Endothelial cell of umbilical vein (primary cell): ENCODE measurements around the gene ASL. TPM values are rescaled to one million over a fixed set of nuclear protein-coding genes. Genes with fewer than 3 reads are reported as not detected.

Experiments used
- BruUV-seq: library from RNA; stranded (reverse); fragments of 400-500 nt; replicated peaks from 2 replicates; lab custom pipeline; 2021; lab: Mats Ljungman, UMichigan
- CTCF ChIA-PET: fragments of 300-600, 350-600 bp; sonication (Branson Sonifier 250); formaldehyde crosslinking; loops from one replicate; lab custom pipeline; 2021; ENCODE audit warnings: antibody characterized with exemption, inconsistent platforms; lab: Charles Lee
- POLR2A ChIA-PET: fragments of 300-600, 350-600 bp; sonication (Branson Sonifier 250); formaldehyde crosslinking; loops from one replicate; lab custom pipeline; 2021; ENCODE audit warnings: antibody characterized with exemption, inconsistent platforms; lab: Charles Lee
- DNase-seq: peaks from one replicate; pipeline ENCODE4 v3.0.0-alpha.2; 2011; ENCODE audit warnings: low read depth, low spot score
- FAIRE-seq: peaks from 2 replicates; lab custom pipeline; 2011; peaks lifted over from hg19 to GRCh38; lab: Jason Lieb, UNC
- H2AFZ ChIP-seq: 2 replicates; pipeline ENCODE4 v1.6.0; 2012; ENCODE audit warnings: low read depth, low read length, control low read depth, inconsistent platforms
- H3K27ac ChIP-seq: 2 replicates; pipeline ENCODE4 v1.5.1; 2011; ENCODE audit warnings: low read depth, mild to moderate bottlenecking, control low read depth, low read length, moderate library complexity; ENCODE audit not compliant: insufficient read depth
- H3K27me3 ChIP-seq, 2 experiments: 2 replicates each; pipeline versions ENCODE4 v1.6.0 to v1.6.1; 2011; ENCODE audit warnings: low read length in 2 of 2, mixed read lengths in 1 of 2; ENCODE audit not compliant: control insufficient read depth in 2 of 2, insufficient read depth in 2 of 2
- H3K36me3 ChIP-seq, 2 experiments: 2 replicates in 1 of 2; 3 replicates in 1 of 2; pipeline ENCODE4 v1.5.1; 2011; ENCODE audit warnings: low read length in 2 of 2, mild to moderate bottlenecking in 1 of 2, moderate library complexity in 1 of 2; ENCODE audit not compliant: control insufficient read depth in 2 of 2, insufficient read depth in 2 of 2; ENCODE audit errors: extremely low read depth in 1 of 2
- H3K4me1 ChIP-seq: 3 replicates; pipeline ENCODE4 v1.5.1; 2011; ENCODE audit warnings: mild to moderate bottlenecking, low read length; ENCODE audit not compliant: control insufficient read depth, insufficient read depth; ENCODE audit errors: extremely low read depth
- H3K4me2 ChIP-seq: 2 replicates; pipeline ENCODE4 v1.6.1; 2011; ENCODE audit warnings: low read length, control low read depth, mixed read lengths; ENCODE audit not compliant: insufficient read depth
- H3K4me3 ChIP-seq, 3 experiments: fragments of 200-600 bp in 1 of 3; sonication (generic), shearing (Covaris generic) in 1 of 3; replicated peaks in 1 of 3; 2 replicates each; pipeline ENCODE4 v1.5.1; 2011 to 2016; ENCODE audit warnings: control low read depth in 3 of 3, low read length in 3 of 3, mild to moderate bottlenecking in 2 of 3, inconsistent platforms in 1 of 3, low read depth in 1 of 3, moderate library complexity in 1 of 3; ENCODE audit not compliant: insufficient read depth in 1 of 3
- H3K79me2 ChIP-seq: 2 replicates; pipeline ENCODE4 v1.6.0; 2012; ENCODE audit warnings: low read length, inconsistent platforms; ENCODE audit not compliant: control insufficient read depth, insufficient read depth
- H3K9ac ChIP-seq: replicated peaks from 2 replicates; pipeline ENCODE3; 2011; ENCODE audit warnings: low read length, control low read depth; ENCODE audit not compliant: insufficient read depth; ENCODE audit errors: extremely low read depth
- H3K9me1 ChIP-seq: replicated peaks from 3 replicates; pipeline ENCODE4 v1.6.0; 2011; ENCODE audit warnings: mild to moderate bottlenecking, low read length; ENCODE audit not compliant: control insufficient read depth, insufficient read depth; ENCODE audit errors: extremely low read depth
- H3K9me3 ChIP-seq: replicated peaks from 2 replicates; pipeline ENCODE4 v1.5.1; 2012; ENCODE audit warnings: low read length, inconsistent platforms; ENCODE audit not compliant: control insufficient read depth, insufficient read depth
- H4K20me1 ChIP-seq: replicated peaks from 2 replicates; pipeline ENCODE3; 2011; ENCODE audit warnings: mild to moderate bottlenecking, low read length; ENCODE audit not compliant: control insufficient read depth, insufficient read depth; ENCODE audit errors: extremely low read depth
- EZH2 ChIP-seq: IDR thresholded peaks from 2 replicates; pipeline ENCODE4 v1.6.1; 2012; ENCODE audit warnings: borderline replicate concordance, low read depth, mild to moderate bottlenecking, moderate library complexity, low read length, inconsistent platforms; ENCODE audit not compliant: severe bottlenecking
- FOS ChIP-seq: IDR thresholded peaks from 2 replicates; pipeline ENCODE4 v1.6.1; 2011; ENCODE audit warnings: mild to moderate bottlenecking, low read length, moderate library complexity, borderline replicate concordance; ENCODE audit not compliant: insufficient read depth
- GATA2 ChIP-seq: IDR thresholded peaks from 2 replicates; pipeline ENCODE4 v1.7.0; 2011; ENCODE audit warnings: low read depth, mild to moderate bottlenecking, moderate library complexity, mixed read lengths, low read length; ENCODE audit not compliant: insufficient read length, insufficient read depth
- JUN ChIP-seq: IDR thresholded peaks from 2 replicates; pipeline ENCODE4 v1.6.1; 2011; ENCODE audit warnings: borderline replicate concordance, low read depth; ENCODE audit not compliant: insufficient read length, insufficient read depth
- POLR2A ChIP-seq: IDR thresholded peaks from 2 replicates; pipeline ENCODE4 v1.6.1; 2012; ENCODE audit warnings: low read depth, mild to moderate bottlenecking, control low read depth, low read length
- POLR2AphosphoS5 ChIP-seq: IDR thresholded peaks from 2 replicates; pipeline ENCODE4 v1.6.1; 2012; ENCODE audit warnings: low read depth, mild to moderate bottlenecking, control low read depth, low read length, moderate library complexity; ENCODE audit not compliant: insufficient read depth
- dilution Hi-C: fragments of 300-500 bp; cut with MboI; formaldehyde crosslinking; loops from one replicate; pipeline ENCODE4 v1.15.0; 2019; ENCODE audit warnings: low sequenced_read_pairs; ENCODE audit not compliant: extremely low pct_ligation_motif_present
- intact Hi-C: fragments of 100-400 bp; cut with micrococcal nuclease; formaldehyde crosslinking; loops from one replicate; pipeline ENCODE4 v1.10.0; 2022
- polyA plus RNA-seq, 4 experiments: library from polyadenylated mRNA; depleted of rRNA in 3 of 4; stranded (reverse) in 3 of 4; unstranded in 1 of 4; fragments of >200 nt; gene quantifications; 2 replicates each; pipeline versions ENCODE4 v1.2.1 to v1.2.3, GENCODE V29; 2011 to 2012; ENCODE audit warnings: missing spikeins in 1 of 4
- total RNA-seq: library from RNA; stranded (reverse); gene quantifications from 2 replicates; pipeline ENCODE4 v1.2.3, GENCODE V29; 2021
- TF ChIP-seq, protein P1 (sequence below): IDR thresholded peaks from 2 replicates; pipeline ENCODE4 v1.6.1; 2011; ENCODE audit not compliant: insufficient read depth, insufficient read length
- TF ChIP-seq, protein P2 (sequence below), 2 donors: IDR thresholded peaks; 1 replicate in 1 of 2; 2 replicates in 1 of 2; pipeline ENCODE4 v1.5.1; 2011; ENCODE audit warnings: low read length in 2 of 2, mild to moderate bottlenecking in 2 of 2, moderate library complexity in 2 of 2, control low read depth in 1 of 2, inconsistent platforms in 1 of 2, low read depth in 1 of 2; ENCODE audit not compliant: insufficient read depth in 1 of 2; ENCODE audit errors: extremely low read depth in 1 of 2

Gene ASL
- total and polyA plus RNA-seq, 2 donors (not counting 3 experiments of a cell fraction or from before 2014, with no cell fraction given) = 50.5 to 57.8 TPM

DNA sequence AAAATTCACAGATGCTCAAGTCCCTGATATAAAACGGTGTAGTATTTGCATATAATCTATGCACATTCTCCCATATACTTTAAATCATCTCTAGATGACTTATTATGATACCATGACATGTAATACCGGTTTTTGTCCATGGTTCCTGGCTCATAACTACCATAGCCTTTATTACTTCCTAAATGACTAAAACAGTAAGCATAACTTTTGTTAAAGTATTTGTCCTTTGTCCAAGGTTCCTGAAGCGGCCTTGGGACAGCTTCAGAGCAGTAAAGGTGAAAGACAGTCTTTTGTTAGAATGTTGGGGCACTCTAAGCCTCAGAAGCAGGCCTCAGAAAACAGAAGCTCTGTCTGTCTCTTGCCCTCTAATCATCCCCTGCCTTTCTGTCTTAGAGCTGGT, 43.0 kb downstream of the ASL start:
- H3K9ac ChIP-seq = no peak overlapping the region
- dilution Hi-C loops = no loop called here
- no peak overlapping the region for H3K4me2 ChIP-seq
- POLR2A ChIA-PET = no interaction called here
- peaks cover 0 to 3% of the 10 kb centered on the region in 2 experiments for H3K36me3 ChIP-seq
- H4K20me1 ChIP-seq = no peaks in the 10 kb centered on the region
- intact Hi-C loops = loop anchor here (10.0 kb wide), 1 partner anchor 376 kb away; no protein-coding TSS in a partner anchor
- DNase-seq (no peak), FAIRE-seq (peak; percentile 12)
- H3K79me2 ChIP-seq = peaks cover 78% of the 10 kb centered on the region
- no TSS peak for BruUV-seq
- TF ChIP-seq GATA2 (no peak), JUN (no peak), EZH2 (no peak), FOS (no peak), POLR2AphosphoS5 (no peak), POLR2A (no peak)
- TF ChIP-seq, protein P1, sequence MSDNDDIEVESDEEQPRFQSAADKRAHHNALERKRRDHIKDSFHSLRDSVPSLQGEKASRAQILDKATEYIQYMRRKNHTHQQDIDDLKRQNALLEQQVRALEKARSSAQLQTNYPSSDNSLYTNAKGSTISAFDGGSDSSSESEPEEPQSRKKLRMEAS = no peak
- TF ChIP-seq, protein P2, sequence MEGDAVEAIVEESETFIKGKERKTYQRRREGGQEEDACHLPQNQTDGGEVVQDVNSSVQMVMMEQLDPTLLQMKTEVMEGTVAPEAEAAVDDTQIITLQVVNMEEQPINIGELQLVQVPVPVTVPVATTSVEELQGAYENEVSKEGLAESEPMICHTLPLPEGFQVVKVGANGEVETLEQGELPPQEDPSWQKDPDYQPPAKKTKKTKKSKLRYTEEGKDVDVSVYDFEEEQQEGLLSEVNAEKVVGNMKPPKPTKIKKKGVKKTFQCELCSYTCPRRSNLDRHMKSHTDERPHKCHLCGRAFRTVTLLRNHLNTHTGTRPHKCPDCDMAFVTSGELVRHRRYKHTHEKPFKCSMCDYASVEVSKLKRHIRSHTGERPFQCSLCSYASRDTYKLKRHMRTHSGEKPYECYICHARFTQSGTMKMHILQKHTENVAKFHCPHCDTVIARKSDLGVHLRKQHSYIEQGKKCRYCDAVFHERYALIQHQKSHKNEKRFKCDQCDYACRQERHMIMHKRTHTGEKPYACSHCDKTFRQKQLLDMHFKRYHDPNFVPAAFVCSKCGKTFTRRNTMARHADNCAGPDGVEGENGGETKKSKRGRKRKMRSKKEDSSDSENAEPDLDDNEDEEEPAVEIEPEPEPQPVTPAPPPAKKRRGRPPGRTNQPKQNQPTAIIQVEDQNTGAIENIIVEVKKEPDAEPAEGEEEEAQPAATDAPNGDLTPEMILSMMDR (IDR thresholded peaks at IDR 0.05; ENCODE audit: extremely low read depth in 1 of 2, insufficient read depth in 1 of 2, low read depth in 1 of 2, low read length in 2 of 2) = no peak
- H3K4me1 ChIP-seq = peaks cover 10% of the 10 kb centered on the region
- no peaks in the 10 kb centered on the region for H3K27me3 ChIP-seq
- CTCF ChIA-PET = interaction anchor here (0.8 kb wide), 1 partner anchor 23 kb away, joined by 3 read pairs; no protein-coding TSS in a partner anchor
- no peak overlapping the region for H2AFZ ChIP-seq
- H3K4me3 ChIP-seq = no peak overlapping the region
- peaks cover 3% of the 10 kb centered on the region for H3K9me1 ChIP-seq
- no peak overlapping the region for H3K27ac ChIP-seq
- H3K9me3 ChIP-seq = no peaks in the 10 kb centered on the region
